WTC11 (cell line): ENCODE results near the gene MNT.

Source experiments
- CDX4 ChIP-seq: fragments of 250-450 bp; sonication (Bioruptor Pico); IDR thresholded peaks from 2 replicates; pipeline ENCODE4 v1.9.0; 2021; ENCODE audit warnings: moderate library complexity, mild to moderate bottlenecking, inconsistent platforms, borderline replicate concordance
- CREM ChIP-seq: sonication (generic); formaldehyde crosslinking; IDR thresholded peaks from 2 replicates; pipeline ENCODE4 v1.8.1; 2022; ENCODE audit warnings: mild to moderate bottlenecking, missing genetic modification reagents, moderate library complexity
- ESRRA ChIP-seq: sonication (generic); formaldehyde crosslinking; IDR thresholded peaks from 2 replicates; pipeline ENCODE4 v1.8.1; 2022; ENCODE audit warnings: mild to moderate bottlenecking, missing genetic modification reagents, borderline replicate concordance
- ETV6 ChIP-seq: sonication (generic); formaldehyde crosslinking; IDR thresholded peaks from 2 replicates; pipeline ENCODE4 v1.8.1; 2022; ENCODE audit warnings: mild to moderate bottlenecking, missing genetic modification reagents
- IRF2 ChIP-seq: sonication (generic); formaldehyde crosslinking; IDR thresholded peaks from 2 replicates; pipeline ENCODE4 v1.8.0; 2022; ENCODE audit warnings: low read depth, missing genetic modification reagents, borderline replicate concordance
- JUN ChIP-seq: sonication (generic); formaldehyde crosslinking; IDR thresholded peaks from 2 replicates; pipeline ENCODE4 v1.8.0; 2023; ENCODE audit warnings: mild to moderate bottlenecking, missing genetic modification reagents
- NR2C2 ChIP-seq: sonication (generic); formaldehyde crosslinking; IDR thresholded peaks from 2 replicates; pipeline ENCODE4 v1.8.0; 2022; ENCODE audit warnings: mild to moderate bottlenecking, missing genetic modification reagents
- SMAD4 ChIP-seq: sonication (generic); formaldehyde crosslinking; IDR thresholded peaks from 2 replicates; pipeline ENCODE4 v1.8.0; 2022; ENCODE audit warnings: mild to moderate bottlenecking, missing genetic modification reagents
- SP1 ChIP-seq: sonication (generic); formaldehyde crosslinking; conservative IDR thresholded peaks from 2 replicates; pipeline ENCODE4 v1.8.1; 2022; ENCODE audit warnings: missing genetic modification reagents
- TF ChIP-seq, protein P1 (sequence below): fragments of 200-600 bp; IDR thresholded peaks from 2 replicates; pipeline ENCODE4 v1.8.0; 2022; ENCODE audit warnings: antibody characterized with exemption
- TF ChIP-seq, protein P2 (sequence below): sonication (generic); formaldehyde crosslinking; IDR thresholded peaks from 2 replicates; pipeline ENCODE4 v1.8.1; 2023; ENCODE audit warnings: mild to moderate bottlenecking, missing genetic modification reagents, moderate library complexity
- TF ChIP-seq, protein P3 (sequence below): sonication (generic); formaldehyde crosslinking; IDR thresholded peaks from 2 replicates; pipeline ENCODE4 v1.8.1; 2023; ENCODE audit warnings: mild to moderate bottlenecking, missing genetic modification reagents

DNA sequence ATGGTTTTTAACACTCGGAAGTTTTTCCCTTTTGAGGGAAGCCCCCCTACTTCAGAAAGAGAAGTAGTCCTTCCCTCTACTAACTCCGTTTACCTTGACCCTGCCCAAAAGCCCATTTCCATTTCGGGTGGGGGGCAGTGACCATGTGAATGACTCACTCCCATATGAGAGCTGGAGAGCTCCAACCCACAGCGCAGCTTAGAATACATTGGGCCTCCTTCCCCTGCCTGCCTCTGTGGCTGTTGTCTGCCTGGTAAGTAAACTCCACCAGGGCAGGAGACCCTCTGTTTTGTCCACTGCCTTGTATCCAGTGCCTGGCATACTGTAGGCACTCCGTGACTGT is 62.6 kb downstream of the MNT start:
- TF ChIP-seq NR2C2 (no peak), CDX4 (CRISPR knock-in tag) (no peak), SMAD4 (CRISPR knock-in tag) (no peak), IRF2 (CRISPR knock-in tag) (no peak), JUN (no peak), CREM (CRISPR knock-in tag) (no peak), SP1 (CRISPR knock-in tag) (no peak), ETV6 (CRISPR knock-in tag) (no peak), ESRRA (CRISPR knock-in tag) (no peak)
- TF ChIP-seq, protein P1, sequence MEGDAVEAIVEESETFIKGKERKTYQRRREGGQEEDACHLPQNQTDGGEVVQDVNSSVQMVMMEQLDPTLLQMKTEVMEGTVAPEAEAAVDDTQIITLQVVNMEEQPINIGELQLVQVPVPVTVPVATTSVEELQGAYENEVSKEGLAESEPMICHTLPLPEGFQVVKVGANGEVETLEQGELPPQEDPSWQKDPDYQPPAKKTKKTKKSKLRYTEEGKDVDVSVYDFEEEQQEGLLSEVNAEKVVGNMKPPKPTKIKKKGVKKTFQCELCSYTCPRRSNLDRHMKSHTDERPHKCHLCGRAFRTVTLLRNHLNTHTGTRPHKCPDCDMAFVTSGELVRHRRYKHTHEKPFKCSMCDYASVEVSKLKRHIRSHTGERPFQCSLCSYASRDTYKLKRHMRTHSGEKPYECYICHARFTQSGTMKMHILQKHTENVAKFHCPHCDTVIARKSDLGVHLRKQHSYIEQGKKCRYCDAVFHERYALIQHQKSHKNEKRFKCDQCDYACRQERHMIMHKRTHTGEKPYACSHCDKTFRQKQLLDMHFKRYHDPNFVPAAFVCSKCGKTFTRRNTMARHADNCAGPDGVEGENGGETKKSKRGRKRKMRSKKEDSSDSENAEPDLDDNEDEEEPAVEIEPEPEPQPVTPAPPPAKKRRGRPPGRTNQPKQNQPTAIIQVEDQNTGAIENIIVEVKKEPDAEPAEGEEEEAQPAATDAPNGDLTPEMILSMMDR, result no peak
- TF ChIP-seq, protein P2, sequence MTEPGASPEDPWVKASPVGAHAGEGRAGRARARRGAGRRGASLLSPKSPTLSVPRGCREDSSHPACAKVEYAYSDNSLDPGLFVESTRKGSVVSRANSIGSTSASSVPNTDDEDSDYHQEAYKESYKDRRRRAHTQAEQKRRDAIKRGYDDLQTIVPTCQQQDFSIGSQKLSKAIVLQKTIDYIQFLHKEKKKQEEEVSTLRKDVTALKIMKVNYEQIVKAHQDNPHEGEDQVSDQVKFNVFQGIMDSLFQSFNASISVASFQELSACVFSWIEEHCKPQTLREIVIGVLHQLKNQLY, result no peak
- TF ChIP-seq, protein P3, sequence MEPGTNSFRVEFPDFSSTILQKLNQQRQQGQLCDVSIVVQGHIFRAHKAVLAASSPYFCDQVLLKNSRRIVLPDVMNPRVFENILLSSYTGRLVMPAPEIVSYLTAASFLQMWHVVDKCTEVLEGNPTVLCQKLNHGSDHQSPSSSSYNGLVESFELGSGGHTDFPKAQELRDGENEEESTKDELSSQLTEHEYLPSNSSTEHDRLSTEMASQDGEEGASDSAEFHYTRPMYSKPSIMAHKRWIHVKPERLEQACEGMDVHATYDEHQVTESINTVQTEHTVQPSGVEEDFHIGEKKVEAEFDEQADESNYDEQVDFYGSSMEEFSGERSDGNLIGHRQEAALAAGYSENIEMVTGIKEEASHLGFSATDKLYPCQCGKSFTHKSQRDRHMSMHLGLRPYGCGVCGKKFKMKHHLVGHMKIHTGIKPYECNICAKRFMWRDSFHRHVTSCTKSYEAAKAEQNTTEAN (CRISPR knock-in tag), result no peak
